ENCODE data around the gene TNFSF18.
"Not testable (repeated sequence)": the region's sequence is repeated elsewhere in the genome, so short reads cannot be mapped to it uniquely, and the experiment has no call there.

TNFSF18 gene

GRCh38 chr1:173050865-173051264 is at the start of gene TNFSF18:
Gene TNFSF18 (minus strand): TSS chr1:173050941. CDS start chr1:173050896, 45 bp downstream.
- no peak for DNase-seq

DNA sequence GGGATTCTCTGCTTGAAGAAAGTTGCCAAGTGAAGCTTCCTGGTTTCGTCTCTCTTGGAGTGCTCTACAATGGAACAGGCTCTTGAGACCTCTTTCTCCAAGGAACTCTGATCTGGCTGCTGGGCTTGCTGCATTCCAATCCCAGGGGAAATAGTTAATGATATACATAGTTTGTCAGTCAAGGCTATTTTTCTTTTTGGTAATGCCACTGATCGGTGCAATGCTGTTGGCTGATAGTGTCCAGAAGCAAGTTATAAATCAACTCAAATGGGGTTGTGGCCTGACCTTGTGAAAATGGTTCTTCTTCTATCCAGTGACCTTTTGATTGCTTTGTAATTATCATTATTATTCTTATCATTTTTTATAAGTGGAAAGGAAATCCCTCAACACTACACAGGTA is 48.4 kb upstream of the TNFSF18 start:
- no peak for DNase-seq

GRCh38 chr1:173098117-173098516 is 47.4 kb upstream of the TNFSF18 start:
- no peak for DNase-seq

- DNase-seq = no peak
Measured at GRCh38 chr1:173097001-173097400, 46.3 kb upstream of the TNFSF18 start.

GRCh38 chr1:173095632-173096031 is 44.9 kb upstream of the TNFSF18 start:
- DNase-seq = no peak

DNA sequence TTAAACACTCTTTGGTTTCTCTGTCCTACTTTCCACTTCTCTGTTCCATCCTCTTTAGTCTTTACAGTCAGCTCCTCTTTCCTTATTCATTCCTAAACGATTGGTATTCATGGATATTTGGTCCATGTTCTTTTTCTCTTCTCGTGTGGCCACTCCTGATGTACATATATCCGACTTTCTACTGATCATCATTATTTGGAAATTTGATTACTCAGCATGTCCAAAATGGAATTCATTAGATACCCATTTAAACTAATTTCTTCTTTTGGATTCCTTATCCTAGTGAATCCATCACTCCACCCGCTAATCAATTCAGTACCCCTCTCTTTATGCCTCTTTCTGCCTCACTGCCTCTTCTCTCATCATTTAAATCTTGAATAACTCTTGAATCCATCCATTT is 43.8 kb upstream of the TNFSF18 start:
- no peak for DNase-seq

DNA sequence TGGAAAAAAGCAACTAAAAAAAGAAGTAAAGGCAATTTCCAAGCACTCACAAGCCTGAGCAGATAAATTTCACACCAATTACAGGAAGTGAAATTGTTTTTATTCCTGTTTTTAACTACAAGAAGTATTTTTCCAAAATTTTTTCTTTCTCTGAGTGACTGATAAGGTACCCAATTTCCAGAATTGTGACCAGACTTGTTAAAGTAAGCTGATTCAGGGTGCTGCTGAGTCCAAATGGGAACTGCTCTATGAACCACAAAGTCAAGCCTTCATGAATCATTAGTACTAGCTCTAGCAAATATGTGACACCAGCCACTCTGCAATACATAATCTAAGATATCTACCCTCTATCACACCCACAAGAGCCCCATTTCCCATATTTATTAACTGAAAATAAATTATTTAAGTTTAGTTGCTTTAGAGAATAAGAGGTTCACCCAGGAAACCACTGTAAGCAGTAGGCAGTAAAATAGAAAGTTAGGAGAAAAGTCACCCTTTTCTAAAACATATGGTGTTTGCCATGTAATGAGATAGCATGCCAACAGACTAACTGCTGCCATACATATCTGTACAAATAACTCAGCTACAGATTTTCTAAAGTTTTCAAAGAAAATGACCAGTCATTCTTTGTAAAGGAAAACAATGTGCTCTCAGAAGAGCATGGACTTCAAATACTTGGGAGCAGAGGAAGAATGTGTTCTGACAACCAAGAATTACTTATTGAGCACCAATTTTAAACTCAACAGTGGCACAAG is 43.1 kb upstream of the TNFSF18 start:
- DNase-seq = no peak

GRCh38 chr1:173084292-173084691 is 33.6 kb upstream of the TNFSF18 start:
- DNase-seq = no peak

- DNase-seq = no peak
Measured at GRCh38 chr1:173082913-173083312, 32.2 kb upstream of the TNFSF18 start.

GRCh38 chr1:173074217-173074616 is 23.5 kb upstream of the TNFSF18 start:
- not testable (repeated sequence) for DNase-seq

- peak; percentile 67 for DNase-seq
Measured at GRCh38 chr1:173064011-173064410, 13.3 kb upstream of the TNFSF18 start.

GRCh38 chr1:173063171-173063570 is 12.4 kb upstream of the TNFSF18 start:
- no peak for DNase-seq

GRCh38 chr1:173062150-173062938 is 11.6 kb upstream of the TNFSF18 start:
- DNase-seq = peak; percentile 83

DNA sequence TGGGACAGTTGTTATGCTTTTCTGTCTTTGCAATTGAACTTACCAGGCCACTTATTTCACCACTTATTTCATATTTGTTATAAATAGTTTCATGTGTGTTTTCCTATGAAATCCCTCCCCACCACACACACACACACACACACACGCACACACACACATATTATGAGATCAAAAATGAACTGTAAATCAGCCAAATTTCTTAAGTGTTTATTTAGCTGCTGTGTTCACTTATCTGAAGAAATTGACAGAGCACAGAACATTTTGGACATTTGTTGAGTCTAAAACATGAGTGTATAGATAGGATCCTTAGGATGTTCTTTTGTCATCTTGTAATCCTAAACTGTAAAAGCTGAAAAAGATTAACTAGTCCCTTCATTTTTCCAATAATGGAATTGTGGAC is 7.8 kb upstream of the TNFSF18 start:
- no peak for DNase-seq

DNA sequence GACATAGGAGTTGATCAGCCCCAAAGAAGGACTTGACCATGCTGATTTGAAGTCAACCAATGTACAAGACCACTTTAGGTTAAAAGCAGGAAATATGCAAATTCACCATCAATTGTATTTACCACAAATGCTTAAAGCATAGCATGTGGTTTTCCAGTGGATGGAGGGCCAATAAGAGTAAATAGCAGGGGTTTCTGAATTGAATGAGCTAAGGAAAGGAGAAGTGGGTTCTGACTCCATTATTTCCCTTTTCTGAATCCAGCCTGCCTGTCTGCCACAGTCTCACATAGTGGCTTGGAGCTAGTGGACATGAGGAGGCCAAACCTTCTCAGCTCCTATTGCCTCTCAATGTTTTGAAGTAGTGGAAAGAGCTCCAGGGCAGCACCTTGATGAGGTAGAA is 7.2 kb upstream of the TNFSF18 start:
- no peak for DNase-seq

DNA sequence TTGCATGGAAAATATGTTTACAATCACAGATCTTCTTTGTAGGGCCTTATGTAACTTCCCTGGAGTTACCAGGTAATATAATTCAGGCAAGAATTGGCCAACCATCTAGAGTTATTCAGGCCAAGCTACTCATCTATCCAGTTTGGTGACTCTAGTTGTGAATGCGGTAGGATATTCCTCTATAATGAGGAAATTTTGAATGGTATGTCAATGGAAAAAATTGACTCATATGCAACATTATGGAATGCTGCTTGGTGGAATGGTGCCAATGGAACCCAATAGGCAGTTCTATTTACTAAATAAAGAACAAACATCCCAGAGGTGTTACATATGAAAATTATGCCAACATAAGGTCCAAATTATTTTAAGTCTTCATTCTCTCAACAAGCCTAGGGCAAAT is 5.6 kb upstream of the TNFSF18 start:
- DNase-seq = no peak

GRCh38 chr1:173052681-173053196 is 2.0 kb upstream of the TNFSF18 start:
- no peak for DNase-seq

DNA sequence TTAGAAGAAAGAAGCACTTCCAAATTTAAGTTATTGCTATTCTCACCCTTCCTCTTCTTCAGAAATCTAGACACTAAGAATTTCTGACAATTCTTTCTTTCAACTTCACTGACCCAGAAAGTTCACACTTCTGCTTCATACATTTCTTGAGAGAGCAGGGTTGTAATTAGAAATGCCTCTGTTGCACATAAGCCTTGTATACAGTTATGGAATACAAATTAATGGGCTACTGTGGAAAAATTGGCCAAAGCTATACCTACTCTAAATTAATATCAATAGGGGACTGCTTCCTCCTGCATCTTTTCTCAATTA is 1.5 kb downstream of the TNFSF18 start:
- DNase-seq = no peak

DNA sequence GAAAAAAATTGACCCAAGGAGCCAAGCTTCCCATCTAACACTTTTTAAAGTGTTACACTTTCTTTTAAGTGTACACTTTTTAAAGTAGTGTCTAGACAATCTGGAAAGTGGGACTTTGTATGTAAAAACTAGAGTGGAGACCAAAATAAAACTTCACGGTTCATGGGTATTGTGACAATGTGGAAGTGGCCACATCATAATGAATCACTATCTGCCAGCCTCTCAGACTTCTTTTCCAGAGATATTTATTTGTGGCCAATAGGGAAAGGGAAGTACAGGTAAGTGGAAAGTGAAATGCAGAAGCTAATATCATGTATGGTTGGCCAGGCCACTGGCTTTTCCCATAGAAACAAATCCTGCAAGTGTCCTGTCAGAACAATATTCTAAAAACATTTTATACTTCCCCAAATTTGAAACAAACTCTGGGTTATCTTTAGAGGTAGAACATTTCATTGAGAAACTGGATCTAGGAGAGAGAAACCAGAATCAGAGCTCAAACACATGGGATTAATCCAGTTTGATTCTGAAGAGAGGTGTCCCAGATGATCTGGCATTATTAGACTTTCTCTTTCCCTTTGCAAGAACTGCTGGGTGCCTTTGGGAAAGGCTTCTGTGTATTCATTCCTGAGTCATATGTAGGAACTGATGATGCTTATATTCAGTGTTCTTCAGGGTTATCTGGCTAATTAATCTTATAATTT is 2.0 kb downstream of the TNFSF18 start:
- no peak for DNase-seq

- no peak for DNase-seq
Measured at GRCh38 chr1:173044656-173045055, 6.1 kb downstream of the TNFSF18 start.

- DNase-seq = no peak
Measured at GRCh38 chr1:173043253-173043652, 7.5 kb downstream of the TNFSF18 start.

- peak; percentile 55 for DNase-seq
Measured at GRCh38 chr1:173042806-173043205, 7.9 kb downstream of the TNFSF18 start.

DNA sequence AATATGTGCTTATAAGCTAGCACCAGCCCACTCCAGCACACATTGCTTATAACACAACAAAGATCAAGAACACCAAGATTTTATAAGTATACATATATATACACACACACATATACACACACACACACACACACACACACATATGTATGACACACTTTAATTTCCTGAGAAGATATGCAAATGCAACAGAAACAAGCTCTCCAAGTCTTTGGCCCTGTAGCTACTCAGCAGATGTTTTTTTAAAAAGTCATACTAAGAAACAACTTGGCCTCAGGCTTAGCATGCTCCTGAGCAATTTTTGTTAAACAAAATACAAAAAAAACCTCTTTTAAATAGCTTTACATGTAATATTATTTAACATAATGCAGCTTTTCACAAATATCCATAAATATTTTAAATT is 11.1 kb downstream of the TNFSF18 start:
- DNase-seq = no peak

Measured in islet precursor cell (in vitro differentiated cells).